MM.1S (cell line): ENCODE data around the gene CUL2.

Experiments used
- DNase-seq: peaks from one replicate; pipeline ENCODE4 v3.0.0-alpha.2; 2015
- H2AFZ ChIP-seq: fragments of 300-600 bp; sonication (generic); 2 replicates; pipeline ENCODE4 v1.6.0; 2016; ENCODE audit warnings: antibody characterized with exemption, low read length
- H3F3A ChIP-seq: fragments of 300-600 bp; sonication (generic); 2 replicates; pipeline ENCODE4 v1.6.1; 2016; ENCODE audit warnings: mild to moderate bottlenecking, antibody characterized with exemption, low read length, moderate library complexity, mixed read lengths; ENCODE audit not compliant: insufficient read depth
- H3K27ac ChIP-seq: fragments of 300-600 bp; sonication (generic); 2 replicates; pipeline ENCODE4 v1.5.1; 2016; ENCODE audit warnings: mild to moderate bottlenecking, low read length
- H3K27me3 ChIP-seq: fragments of 300-600 bp; sonication (generic); replicated peaks from 2 replicates; pipeline ENCODE4 v1.6.0; 2016; ENCODE audit warnings: low read length; ENCODE audit not compliant: insufficient read depth
- H3K36me3 ChIP-seq: fragments of 300-600 bp; sonication (generic); replicated peaks from 2 replicates; pipeline ENCODE4 v1.6.1; 2016; ENCODE audit warnings: mild to moderate bottlenecking, low read length, mixed read lengths; ENCODE audit not compliant: insufficient read depth
- H3K4me1 ChIP-seq: fragments of 300-600 bp; sonication (generic); 2 replicates; pipeline ENCODE4 v1.6.1; 2016; ENCODE audit warnings: low read length, mixed read lengths
- H3K4me2 ChIP-seq: fragments of 300-600 bp; sonication (generic); 2 replicates; pipeline ENCODE4 v1.6.0; 2016; ENCODE audit warnings: low read depth, low read length
- H3K4me3 ChIP-seq: fragments of 300-600 bp; sonication (generic); 2 replicates; pipeline ENCODE4 v1.5.1; 2016; ENCODE audit warnings: low read length, mixed read lengths
- H3K79me2 ChIP-seq: fragments of 300-600 bp; sonication (generic); 2 replicates; pipeline ENCODE4 v1.6.1; 2016; ENCODE audit warnings: mixed run types, low read length, mixed read lengths
- H3K9ac ChIP-seq: fragments of 300-600 bp; sonication (generic); 2 replicates; pipeline ENCODE4 v1.6.1; 2016; ENCODE audit warnings: low read length, mixed read lengths
- H3K9me2 ChIP-seq: fragments of 300-600 bp; sonication (generic); replicated peaks from 2 replicates; pipeline ENCODE4 v1.6.1; 2016; ENCODE audit warnings: mild to moderate bottlenecking, low read length, mixed read lengths; ENCODE audit not compliant: insufficient read depth
- H3K9me3 ChIP-seq: fragments of 300-600 bp; sonication (generic); replicated peaks from 2 replicates; pipeline ENCODE4 v1.6.1; 2016; ENCODE audit warnings: mild to moderate bottlenecking, low read length, mixed read lengths; ENCODE audit not compliant: insufficient read depth
- H4K20me1 ChIP-seq: fragments of 300-600 bp; sonication (generic); 2 replicates; pipeline ENCODE4 v1.6.1; 2016; ENCODE audit warnings: mild to moderate bottlenecking, low read length, moderate library complexity, mixed read lengths; ENCODE audit not compliant: insufficient read depth
- EZH2 ChIP-seq: fragments of 300-600 bp; sonication (generic); optimal IDR thresholded peaks from 2 replicates; pipeline ENCODE3; 2017; ENCODE audit warnings: low read depth, mild to moderate bottlenecking, antibody characterized with exemption, low read length, mixed read lengths
- EZH2phosphoT487 ChIP-seq: fragments of 300-600 bp; sonication (generic); IDR thresholded peaks from 2 replicates; pipeline ENCODE4 v1.6.1; 2018; ENCODE audit warnings: antibody characterized with exemption, low read length
- TF ChIP-seq, protein P1 (sequence below): fragments of 300-600 bp; sonication (generic); IDR thresholded peaks from 2 replicates; pipeline ENCODE4 v1.5.1; 2016; ENCODE audit warnings: antibody characterized with exemption, low read length, mixed read lengths

The CUL2 gene

DNA sequence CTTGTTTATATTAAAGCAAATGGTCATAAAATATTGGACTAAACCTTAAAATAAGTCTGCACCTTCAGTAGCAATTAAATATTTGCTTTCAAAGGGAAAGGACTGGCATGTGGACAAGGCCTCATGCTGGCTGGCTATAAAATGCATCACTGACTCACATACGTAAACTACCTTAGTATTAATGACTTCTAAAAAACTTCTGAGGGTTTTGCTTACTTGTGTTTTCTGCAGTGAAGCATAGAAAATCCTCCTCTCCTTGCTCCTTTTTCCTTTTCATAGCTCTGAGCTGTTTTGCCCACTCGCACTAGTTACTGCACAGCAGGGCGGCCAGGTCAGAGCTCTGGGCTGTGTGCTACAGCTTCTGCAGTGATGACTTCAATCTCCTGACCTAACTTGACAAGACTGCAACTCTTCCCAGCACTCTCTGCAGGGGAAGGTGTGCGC, 82.3 kb downstream of the CUL2 start:
- no peak for DNase-seq
- Histone ChIP-seq H3K27me3 (no peaks in the 10 kb centered on the region), H3K79me2 (no peaks in the 10 kb centered on the region), H3K4me1 (no peaks in the 10 kb centered on the region), H3K36me3 (no peaks in the 10 kb centered on the region; the same call in 1 of the 2 replicates), H4K20me1 (no peaks in the 10 kb centered on the region), H3K4me3 (no peak overlapping the region), H2AFZ (no peak overlapping the region), H3K27ac (no peak overlapping the region), H3F3A (no peaks in the 10 kb centered on the region), H3K9me2 (no peaks in the 10 kb centered on the region), H3K9me3 (no peaks in the 10 kb centered on the region), H3K9ac (no peak overlapping the region), H3K4me2 (no peak overlapping the region)
- TF ChIP-seq, protein P1, sequence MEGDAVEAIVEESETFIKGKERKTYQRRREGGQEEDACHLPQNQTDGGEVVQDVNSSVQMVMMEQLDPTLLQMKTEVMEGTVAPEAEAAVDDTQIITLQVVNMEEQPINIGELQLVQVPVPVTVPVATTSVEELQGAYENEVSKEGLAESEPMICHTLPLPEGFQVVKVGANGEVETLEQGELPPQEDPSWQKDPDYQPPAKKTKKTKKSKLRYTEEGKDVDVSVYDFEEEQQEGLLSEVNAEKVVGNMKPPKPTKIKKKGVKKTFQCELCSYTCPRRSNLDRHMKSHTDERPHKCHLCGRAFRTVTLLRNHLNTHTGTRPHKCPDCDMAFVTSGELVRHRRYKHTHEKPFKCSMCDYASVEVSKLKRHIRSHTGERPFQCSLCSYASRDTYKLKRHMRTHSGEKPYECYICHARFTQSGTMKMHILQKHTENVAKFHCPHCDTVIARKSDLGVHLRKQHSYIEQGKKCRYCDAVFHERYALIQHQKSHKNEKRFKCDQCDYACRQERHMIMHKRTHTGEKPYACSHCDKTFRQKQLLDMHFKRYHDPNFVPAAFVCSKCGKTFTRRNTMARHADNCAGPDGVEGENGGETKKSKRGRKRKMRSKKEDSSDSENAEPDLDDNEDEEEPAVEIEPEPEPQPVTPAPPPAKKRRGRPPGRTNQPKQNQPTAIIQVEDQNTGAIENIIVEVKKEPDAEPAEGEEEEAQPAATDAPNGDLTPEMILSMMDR: no peak
- TF ChIP-seq EZH2: no peak
- no peak for TF ChIP-seq EZH2phosphoT487

DNA sequence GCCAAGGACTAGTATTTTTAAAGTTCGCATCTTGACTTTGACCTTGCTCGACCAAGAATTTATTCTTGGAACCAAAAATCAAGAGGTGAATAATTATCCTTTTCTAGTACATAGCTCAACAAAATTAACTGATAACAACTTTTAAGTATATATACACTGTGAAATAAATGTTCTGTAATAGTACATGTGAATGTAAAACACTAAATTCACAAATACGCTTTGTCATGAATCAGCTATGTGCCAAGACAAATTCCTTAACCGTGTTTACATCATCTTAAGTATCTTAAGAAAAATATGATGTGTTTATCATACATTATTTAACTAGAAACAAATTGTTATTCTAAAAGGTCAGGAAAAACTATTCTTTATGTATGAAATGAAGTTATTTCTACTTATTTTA, 83.3 kb downstream of the CUL2 start:
- Histone ChIP-seq H3K9ac (no peak overlapping the region), H3K4me3 (no peak overlapping the region), H3K9me3 (no peaks in the 10 kb centered on the region), H3K36me3 (no peaks in the 10 kb centered on the region), H3K27ac (no peak overlapping the region), H3K9me2 (no peaks in the 10 kb centered on the region), H4K20me1 (no peaks in the 10 kb centered on the region), H3K27me3 (no peaks in the 10 kb centered on the region), H3K4me2 (no peak overlapping the region), H3F3A (no peaks in the 10 kb centered on the region), H3K4me1 (no peaks in the 10 kb centered on the region), H3K79me2 (no peaks in the 10 kb centered on the region), H2AFZ (no peak overlapping the region)
- no peak for DNase-seq
- TF ChIP-seq EZH2phosphoT487 (no peak), EZH2 (no peak)
- TF ChIP-seq, protein P1: no peak

DNA sequence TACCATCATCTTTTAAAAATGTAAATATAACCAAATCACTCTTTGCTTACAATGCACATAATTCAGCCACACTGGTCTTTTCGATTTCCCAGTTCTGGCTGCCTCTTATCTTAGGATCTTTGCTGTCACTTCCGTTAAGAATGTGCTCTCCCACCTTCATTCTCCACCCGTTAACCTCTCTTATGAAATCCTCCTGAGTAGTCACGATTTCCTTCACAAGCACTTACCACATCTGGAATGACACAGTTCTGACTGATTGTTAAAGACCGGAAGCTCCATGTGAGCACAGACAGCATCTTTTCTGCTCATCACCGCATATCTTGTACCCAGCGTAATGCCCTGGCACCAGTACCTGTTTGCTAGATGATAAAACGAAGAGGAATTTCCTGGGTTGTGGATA, 84.3 kb downstream of the CUL2 start:
- no peak overlapping the region for H3K4me2 ChIP-seq
- no peak overlapping the region for H3K27ac ChIP-seq

More for the DNA sequence above, 84.3 kb downstream of the CUL2 start:
- TF ChIP-seq EZH2phosphoT487 (no peak), EZH2 (no peak)
- TF ChIP-seq, protein P1: no peak
- H3K9ac ChIP-seq: no peak overlapping the region
- no peaks in the 10 kb centered on the region for H3K9me3 ChIP-seq
- H2AFZ ChIP-seq: no peak overlapping the region
- H3K4me1 ChIP-seq: no peaks in the 10 kb centered on the region
- DNase-seq: no peak
- no peaks in the 10 kb centered on the region for H3K27me3 ChIP-seq
- H3F3A ChIP-seq: no peaks in the 10 kb centered on the region
- H3K4me3 ChIP-seq: no peak overlapping the region
- no peaks in the 10 kb centered on the region for H4K20me1 ChIP-seq
- no peaks in the 10 kb centered on the region for H3K36me3 ChIP-seq
- no peaks in the 10 kb centered on the region for H3K9me2 ChIP-seq
- H3K79me2 ChIP-seq: no peaks in the 10 kb centered on the region
